Left lung (tissue), 10 donors: ENCODE data around the gene NTRK2. TPM values are rescaled to one million over a fixed set of nuclear protein-coding genes. Genes with fewer than 3 reads are reported as not detected.

ENCODE experiments used
- ATAC-seq: fragments of 200-7000 bp; cut with Tn5 transposase; one replicate; pipeline ENCODE4 v1.9.1; 2020; ENCODE audit warnings: moderate library complexity
- DNase-seq, 4 donors: peaks; one replicate each; pipeline ENCODE4 v3.0.0-alpha.2; 2013 to 2020
- H3K27ac ChIP-seq, 2 donors: fragments of 200-600 bp; sonication (generic) in 1 of 2; one replicate each; pipeline versions ENCODE4 v1.5.0 to v1.8.0; 2020 to 2021
- H3K27me3 ChIP-seq, 2 donors: fragments of 200-600 bp; sonication (generic) in 1 of 2; one replicate each; pipeline versions ENCODE4 v1.5.0 to v1.8.0; 2020 to 2021
- H3K36me3 ChIP-seq, 2 donors: fragments of 200-600 bp; sonication (generic) in 1 of 2; one replicate each; pipeline versions ENCODE4 v1.5.0 to v1.8.0; 2020 to 2021
- H3K4me1 ChIP-seq, 2 donors: fragments of 200-600 bp; one replicate each; pipeline ENCODE4 v1.8.0; 2021
- H3K4me3 ChIP-seq, 2 donors: fragments of 200-600 bp; sonication (generic) in 1 of 2; one replicate each; pipeline versions ENCODE4 v1.5.0 to v1.8.0; 2020 to 2021; ENCODE audit warnings: mild to moderate bottlenecking in 1 of 2
- H3K9me3 ChIP-seq, 2 donors: fragments of 200-600 bp; sonication (generic) in 1 of 2; one replicate each; pipeline versions ENCODE4 v1.5.0 to v1.8.0; 2020 to 2021
- intact Hi-C, 2 donors: fragments of 100-400 bp; cut with DNase I; formaldehyde crosslinking; loops; one replicate each; pipeline versions ENCODE4 v1.11.2 to v1.14.2; 2022
- polyA plus RNA-seq, 6 donors: library from polyadenylated mRNA; unstranded; fragments of 120-200 nt; gene quantifications; one replicate each; pipeline ENCODE4 v1.2.1, GENCODE V29; 2013; ENCODE audit not compliant: insufficient read length in 6 of 6
- total RNA-seq, 2 donors: library from RNA; stranded (reverse); fragmentation: NEBNext Ultra II Directional; extraction: Animal tissue kit (Norgen Biotek cat#: 25700); gene quantifications; one replicate each; pipeline ENCODE4 v1.2.1, GENCODE V29; 2021
- TF ChIP-seq, protein P1 (sequence below), 2 donors: fragments of 200-600 bp; sonication (generic) in 1 of 2; IDR thresholded peaks; one replicate each; pipeline versions ENCODE4 v1.5.0 to v1.8.0; 2021; ENCODE audit warnings: antibody characterized with exemption in 2 of 2
- donor health status: DM: no; HTN: yes; CAD: no.
- donor health status: DM: no; HTN: no; CAD: no.

NTRK2 gene
- total and polyA plus RNA-seq, 8 donors, result 0.29 to 3.8 (median 1.7) TPM

DNA sequence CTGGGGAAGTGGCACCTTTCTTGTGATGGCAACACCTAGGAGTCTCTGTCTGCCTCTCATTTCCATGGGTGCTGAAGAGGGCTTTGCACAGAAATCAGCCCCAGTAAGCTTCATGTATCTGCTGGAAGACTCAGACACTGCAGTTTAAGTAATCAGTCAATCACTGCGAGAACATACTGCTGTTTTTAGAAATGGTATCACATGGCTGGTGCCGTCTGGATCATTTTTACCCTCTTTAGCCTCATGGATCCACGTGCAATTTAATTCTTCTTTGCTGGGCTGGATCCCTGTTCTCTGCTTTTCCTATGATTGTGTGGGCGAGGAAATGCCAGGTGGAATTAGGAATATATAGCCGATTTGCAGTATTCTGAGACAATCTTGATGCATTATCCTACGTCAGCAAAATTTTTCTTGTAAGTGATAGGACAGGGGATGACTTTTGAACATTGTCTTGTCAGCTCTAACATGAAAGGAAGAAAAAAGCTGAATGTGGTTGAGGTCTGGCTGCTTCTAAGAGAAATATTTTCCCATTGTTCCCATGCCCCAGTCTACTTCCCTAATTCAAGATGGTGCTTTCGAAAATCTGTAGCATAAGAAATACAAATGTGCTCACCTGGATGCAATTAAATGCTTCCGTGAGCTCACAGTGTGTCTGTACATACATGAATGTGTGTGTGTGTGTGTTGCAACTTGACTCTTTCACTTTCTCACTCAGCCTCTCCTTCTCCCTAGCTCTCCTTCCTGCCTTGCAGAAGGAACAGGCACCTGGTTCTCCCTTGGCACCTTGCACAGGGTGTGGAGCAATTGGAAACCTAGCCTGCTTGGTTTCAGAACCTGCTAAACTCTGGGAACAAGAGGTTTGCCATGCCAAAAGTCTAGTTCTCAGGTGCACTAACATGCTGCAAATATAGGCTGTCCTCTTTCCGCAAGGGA lies 281.6 kb downstream of the NTRK2 start:
- no peaks in the 10 kb centered on the region for H3K9me3 ChIP-seq

DNA sequence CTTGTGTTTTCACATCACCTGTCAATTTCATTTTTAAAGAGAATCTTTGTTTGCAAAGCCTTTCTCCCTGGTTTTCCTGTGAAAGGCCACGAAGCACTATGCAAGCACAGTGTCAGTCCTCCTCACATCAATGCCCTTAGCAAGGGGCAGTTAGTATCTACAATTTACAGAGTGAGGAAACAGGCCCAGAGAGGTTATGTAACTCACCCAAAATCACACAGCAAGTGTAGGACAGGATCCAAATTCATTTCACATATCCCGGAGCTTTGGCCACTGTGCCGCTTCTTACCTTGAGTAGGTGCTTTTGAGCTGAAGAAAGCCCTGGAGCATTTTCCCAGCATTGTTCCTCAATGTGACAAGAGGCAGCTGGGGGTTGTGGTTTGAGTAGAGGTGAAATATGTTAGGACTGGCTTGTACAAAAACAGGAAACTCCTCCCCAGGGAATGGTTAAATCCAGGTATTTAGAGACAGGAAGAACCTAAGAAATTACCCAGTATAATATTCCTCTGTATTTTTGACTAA lies 283.8 kb downstream of the NTRK2 start:
- Histone ChIP-seq H3K36me3 (no peaks in the 10 kb centered on the region), H3K4me1 (peaks cover 0 to 8% of the 10 kb centered on the region in 2 donors), H3K27ac (no peak overlapping the region), H3K4me3 (no peak overlapping the region), H3K27me3 (peaks cover 0 to 6% of the 10 kb centered on the region in 2 donors), H3K9me3 (no peaks in the 10 kb centered on the region)
- intact Hi-C loops, result loop anchor here in 1 of 2 donors (10.0 kb wide), 1 partner anchor 259 kb away; no protein-coding TSS in a partner anchor
- DNase-seq (no peak), ATAC-seq (no peak)
- TF ChIP-seq, protein P1, sequence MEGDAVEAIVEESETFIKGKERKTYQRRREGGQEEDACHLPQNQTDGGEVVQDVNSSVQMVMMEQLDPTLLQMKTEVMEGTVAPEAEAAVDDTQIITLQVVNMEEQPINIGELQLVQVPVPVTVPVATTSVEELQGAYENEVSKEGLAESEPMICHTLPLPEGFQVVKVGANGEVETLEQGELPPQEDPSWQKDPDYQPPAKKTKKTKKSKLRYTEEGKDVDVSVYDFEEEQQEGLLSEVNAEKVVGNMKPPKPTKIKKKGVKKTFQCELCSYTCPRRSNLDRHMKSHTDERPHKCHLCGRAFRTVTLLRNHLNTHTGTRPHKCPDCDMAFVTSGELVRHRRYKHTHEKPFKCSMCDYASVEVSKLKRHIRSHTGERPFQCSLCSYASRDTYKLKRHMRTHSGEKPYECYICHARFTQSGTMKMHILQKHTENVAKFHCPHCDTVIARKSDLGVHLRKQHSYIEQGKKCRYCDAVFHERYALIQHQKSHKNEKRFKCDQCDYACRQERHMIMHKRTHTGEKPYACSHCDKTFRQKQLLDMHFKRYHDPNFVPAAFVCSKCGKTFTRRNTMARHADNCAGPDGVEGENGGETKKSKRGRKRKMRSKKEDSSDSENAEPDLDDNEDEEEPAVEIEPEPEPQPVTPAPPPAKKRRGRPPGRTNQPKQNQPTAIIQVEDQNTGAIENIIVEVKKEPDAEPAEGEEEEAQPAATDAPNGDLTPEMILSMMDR (IDR thresholded peaks at IDR 0.05), result no peak

More for the DNA sequence above, 281.6 kb downstream of the NTRK2 start:
- peaks cover 0 to 8% of the 10 kb centered on the region in 2 donors for H3K4me1 ChIP-seq
- intact Hi-C loops, result loop anchor here in 1 of 2 donors (10.0 kb wide), 1 partner anchor 256 kb away; no protein-coding TSS in a partner anchor
- H3K27me3 ChIP-seq, result peaks cover 0 to 6% of the 10 kb centered on the region in 2 donors
- TF ChIP-seq, protein P1 (IDR thresholded peaks at IDR 0.05), result no peak
- no peak overlapping the region for H3K4me3 ChIP-seq
- DNase-seq (no peak), ATAC-seq (no peak)
- H3K27ac ChIP-seq, result no peak overlapping the region
- H3K36me3 ChIP-seq, result no peaks in the 10 kb centered on the region

DNA sequence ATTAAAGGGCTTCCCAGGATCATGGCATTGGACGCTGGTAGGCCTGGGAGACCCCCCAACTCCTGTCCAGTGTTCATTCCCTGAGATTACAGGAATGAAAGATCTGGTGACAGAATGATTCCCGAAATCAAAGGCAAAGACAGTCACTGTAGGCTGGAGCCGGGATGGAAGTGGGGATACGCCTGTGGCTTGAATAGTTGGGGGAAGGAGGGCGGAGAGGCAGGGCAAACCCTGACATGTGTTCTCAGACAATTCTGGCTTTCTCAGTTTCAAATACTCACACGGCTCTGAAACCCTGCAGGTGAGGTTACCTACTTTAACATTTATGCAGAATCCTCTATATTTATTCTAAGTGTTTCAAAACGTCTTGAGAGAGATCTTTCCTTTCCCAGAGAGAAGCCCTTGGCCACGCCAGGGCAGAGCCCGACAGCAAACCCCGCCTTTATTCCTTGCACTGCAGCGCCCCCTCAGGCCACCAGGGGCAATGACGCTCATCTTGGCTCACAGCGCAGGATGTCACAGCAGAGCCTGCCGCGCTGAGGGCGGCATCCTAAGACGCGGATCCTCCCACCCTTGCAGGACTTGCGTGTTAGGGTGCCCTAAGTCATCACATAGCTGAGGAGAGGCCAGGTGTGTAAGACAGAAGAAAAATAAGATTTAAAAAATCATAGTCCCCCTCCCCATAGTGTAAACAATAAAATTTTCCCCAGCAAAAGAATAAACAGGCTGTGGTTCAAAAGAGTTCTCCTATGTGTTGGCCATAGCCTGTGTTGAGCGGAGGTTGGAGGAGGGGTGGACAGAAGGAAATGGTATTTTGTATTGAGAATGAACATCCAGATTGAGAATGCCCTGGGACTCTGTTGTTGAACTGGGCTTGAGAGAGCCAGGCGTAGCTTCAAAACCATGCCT lies 284.5 kb downstream of the NTRK2 start:
- Histone ChIP-seq H3K4me1 (peaks cover 0 to 8% of the 10 kb centered on the region in 2 donors), H3K4me3 (no peak overlapping the region), H3K27ac (no peak overlapping the region), H3K27me3 (peaks cover 0 to 6% of the 10 kb centered on the region in 2 donors), H3K36me3 (no peaks in the 10 kb centered on the region), H3K9me3 (no peaks in the 10 kb centered on the region)
- TF ChIP-seq, protein P1 (IDR thresholded peaks at IDR 0.05), result peak; percentile 81 to 89
- ATAC-seq, result peak; percentile 100
- intact Hi-C loops, result loop anchor here in 1 of 2 donors (10.0 kb wide), 1 partner anchor 259 kb away; no protein-coding TSS in a partner anchor
- peak; percentile 64 to 87 (median 74) for DNase-seq

DNA sequence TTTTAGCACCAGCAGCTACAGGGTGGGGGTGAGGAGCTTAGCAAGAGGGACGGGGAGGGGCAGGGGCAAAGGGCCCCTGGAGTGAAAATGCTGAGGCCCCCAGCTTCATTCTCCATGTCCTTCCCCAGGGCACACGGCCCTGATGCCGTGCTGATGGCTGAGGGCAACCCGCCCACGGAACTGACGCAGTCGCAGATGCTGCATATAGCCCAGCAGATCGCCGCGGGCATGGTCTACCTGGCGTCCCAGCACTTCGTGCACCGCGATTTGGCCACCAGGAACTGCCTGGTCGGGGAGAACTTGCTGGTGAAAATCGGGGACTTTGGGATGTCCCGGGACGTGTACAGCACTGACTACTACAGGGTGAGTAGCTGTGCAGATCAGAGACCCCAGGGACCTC lies 285.6 kb downstream of the NTRK2 start:
- H3K4me3 ChIP-seq, result no peak overlapping the region
- H3K27me3 ChIP-seq, result peaks cover 0 to 6% of the 10 kb centered on the region in 2 donors
- peak in 1 of 4 donors; percentile 75 for DNase-seq
- H3K27ac ChIP-seq, result no peak overlapping the region
- peaks cover 0 to 8% of the 10 kb centered on the region in 2 donors for H3K4me1 ChIP-seq
- no peaks in the 10 kb centered on the region for H3K9me3 ChIP-seq
- TF ChIP-seq, protein P1 (IDR thresholded peaks at IDR 0.05), result no peak
- no peaks in the 10 kb centered on the region for H3K36me3 ChIP-seq
- intact Hi-C loops, result loop anchor here in 1 of 2 donors (10.0 kb wide), 1 partner anchor 260 kb away; no protein-coding TSS in a partner anchor
- ATAC-seq, result no peak
